CD14-positive monocyte (primary cell): ENCODE measurements around the gene KRTAP22-2. TPM values are rescaled to one million over a fixed set of nuclear protein-coding genes. Genes with fewer than 3 reads are reported as not detected.

Experiments
- DNase-seq, 3 donors: peaks; one replicate each; pipeline ENCODE4 v3.0.0-alpha.2; 2011 to 2022
- H2AFZ ChIP-seq: 2 replicates; pipeline ENCODE4 v1.6.0; 2012; ENCODE audit warnings: mild to moderate bottlenecking, low read depth, low read length, inconsistent platforms; ENCODE audit not compliant: insufficient read depth, poor library complexity, severe bottlenecking
- H3K27ac ChIP-seq, 2 donors: 1 replicate in 1 of 2; 2 replicates in 1 of 2; pipeline ENCODE4 v1.5.1; 2012 to 2013; ENCODE audit warnings: low read length in 2 of 2, control low read depth in 1 of 2, inconsistent platforms in 1 of 2, low read depth in 1 of 2, mild to moderate bottlenecking in 1 of 2
- H3K27me3 ChIP-seq, 2 donors: one replicate each; pipeline versions ENCODE4 v1.6.0 to v1.6.1; 2011 to 2013; ENCODE audit warnings: low read length in 2 of 2; ENCODE audit not compliant: control insufficient read depth in 2 of 2, insufficient read depth in 2 of 2
- H3K36me3 ChIP-seq, 2 donors: replicated peaks in 1 of 2; 1 replicate in 1 of 2; 2 replicates in 1 of 2; pipeline versions ENCODE4 v1.5.1 to v1.6.1; 2012 to 2013; ENCODE audit warnings: low read length in 2 of 2, control low read depth in 1 of 2, inconsistent platforms in 1 of 2, mild to moderate bottlenecking in 1 of 2; ENCODE audit not compliant: insufficient read depth in 2 of 2, control insufficient read depth in 1 of 2
- H3K4me1 ChIP-seq, 2 donors: 1 replicate in 1 of 2; 2 replicates in 1 of 2; pipeline versions ENCODE4 v1.5.1 to v1.6.1; 2012 to 2013; ENCODE audit warnings: low read length in 2 of 2, control low read depth in 1 of 2, inconsistent platforms in 1 of 2, mild to moderate bottlenecking in 1 of 2, moderate library complexity in 1 of 2; ENCODE audit not compliant: insufficient read depth in 2 of 2, control insufficient read depth in 1 of 2
- H3K4me2 ChIP-seq: replicated peaks from 2 replicates; pipeline ENCODE3; 2012; ENCODE audit warnings: low read length, moderate library complexity, mild to moderate bottlenecking; ENCODE audit not compliant: poor library complexity, severe bottlenecking; ENCODE audit errors: extremely low read depth
- H3K4me3 ChIP-seq, 3 experiments: fragments of 200-600 bp in 1 of 3; sonication (generic) in 1 of 3; replicated peaks in 1 of 3; 1 replicate in 2 of 3; 2 replicates in 1 of 3; pipeline ENCODE4 v1.5.1; 2011 to 2013; ENCODE audit warnings: low read length in 3 of 3, mild to moderate bottlenecking in 3 of 3, control low read depth in 2 of 3, low read depth in 2 of 3, inconsistent platforms in 1 of 3, moderate library complexity in 1 of 3
- H3K79me2 ChIP-seq: 2 replicates; pipeline ENCODE4 v1.6.0; 2012; ENCODE audit warnings: mild to moderate bottlenecking, control low read depth, inconsistent platforms, low read length, moderate library complexity; ENCODE audit not compliant: insufficient read depth
- H3K9ac ChIP-seq: 2 replicates; pipeline ENCODE4 v1.6.0; 2017; ENCODE audit warnings: low read length, mild to moderate bottlenecking; ENCODE audit not compliant: insufficient read depth, poor library complexity, severe bottlenecking
- H3K9me3 ChIP-seq, 2 donors: replicated peaks in 1 of 2; 1 replicate in 1 of 2; 2 replicates in 1 of 2; pipeline versions ENCODE4 v1.5.1 to v1.6.1; 2012 to 2013; ENCODE audit warnings: low read length in 2 of 2, control low read depth in 1 of 2; ENCODE audit not compliant: control insufficient read depth in 1 of 2, insufficient read depth in 1 of 2
- H4K20me1 ChIP-seq: 2 replicates; pipeline ENCODE4 v1.6.0; 2012; ENCODE audit warnings: mild to moderate bottlenecking, low read length, control low read depth, moderate library complexity; ENCODE audit not compliant: insufficient read depth
- H3K27ac Mint-ChIP-seq, 7 donors: one replicate each; pipeline ENCODE4 v1.8.0; 2020; ENCODE audit warnings: mild to moderate bottlenecking in 7 of 7, mixed read lengths in 7 of 7, moderate library complexity in 6 of 7, inconsistent platforms in 2 of 7
- H3K27me3 Mint-ChIP-seq, 3 donors: one replicate each; pipeline ENCODE4 v1.8.0; 2021 to 2022; ENCODE audit warnings: low read depth in 3 of 3, mild to moderate bottlenecking in 3 of 3, mixed read lengths in 3 of 3, moderate library complexity in 3 of 3, inconsistent platforms in 1 of 3
- H3K36me3 Mint-ChIP-seq, 2 donors: one replicate each; pipeline ENCODE4 v1.8.0; 2020; ENCODE audit warnings: mixed read lengths in 2 of 2, inconsistent platforms in 1 of 2, mild to moderate bottlenecking in 1 of 2
- H3K4me1 Mint-ChIP-seq: one replicate; pipeline ENCODE4 v1.8.0; 2020; ENCODE audit warnings: mild to moderate bottlenecking, mixed read lengths
- H3K4me3 Mint-ChIP-seq, 2 donors: one replicate each; pipeline ENCODE4 v1.8.0; 2020; ENCODE audit warnings: mild to moderate bottlenecking in 2 of 2, mixed read lengths in 2 of 2, moderate library complexity in 1 of 2
- H3K9me3 Mint-ChIP-seq, 7 donors: one replicate each; pipeline ENCODE4 v1.8.0; 2020 to 2022; ENCODE audit warnings: mixed read lengths in 7 of 7, mild to moderate bottlenecking in 6 of 7, moderate library complexity in 6 of 7, inconsistent platforms in 2 of 7
- WGBS: methylation state at CpG from one replicate; pipeline ENCODE4 v1.1.5; 2013; ENCODE audit warnings: missing lambda C conversion rate; ENCODE audit not compliant: insufficient coverage; 5-methylcytosine and 5-hydroxymethylcytosine counted together
- intact Hi-C, 2 donors: fragments of 100-400 bp; cut with micrococcal nuclease; formaldehyde crosslinking; loops; one replicate each; pipeline versions ENCODE4 v1.15.0 to v1.15.1; 2023
- polyA plus RNA-seq, 3 donors: library from polyadenylated mRNA; depleted of rRNA in 1 of 3; unstranded in 2 of 3; stranded (reverse) in 1 of 3; fragments of 300-500 nt in 2 of 3; fragments of >200 nt in 1 of 3; fragmentation: Illumina TruSeq in 2 of 3; gene quantifications; 1 replicate in 2 of 3; 2 replicates in 1 of 3; pipeline ENCODE4 v1.2.3, GENCODE V29; 2012 to 2021
- TF ChIP-seq, protein P1 (sequence below): fragments of 200-600 bp; IDR thresholded peaks from one replicate; pipeline ENCODE4 v1.8.0; 2022; ENCODE audit warnings: antibody characterized with exemption, mild to moderate bottlenecking

The KRTAP22-2 gene
- polyA plus RNA-seq, 3 donors = not detected

DNA sequence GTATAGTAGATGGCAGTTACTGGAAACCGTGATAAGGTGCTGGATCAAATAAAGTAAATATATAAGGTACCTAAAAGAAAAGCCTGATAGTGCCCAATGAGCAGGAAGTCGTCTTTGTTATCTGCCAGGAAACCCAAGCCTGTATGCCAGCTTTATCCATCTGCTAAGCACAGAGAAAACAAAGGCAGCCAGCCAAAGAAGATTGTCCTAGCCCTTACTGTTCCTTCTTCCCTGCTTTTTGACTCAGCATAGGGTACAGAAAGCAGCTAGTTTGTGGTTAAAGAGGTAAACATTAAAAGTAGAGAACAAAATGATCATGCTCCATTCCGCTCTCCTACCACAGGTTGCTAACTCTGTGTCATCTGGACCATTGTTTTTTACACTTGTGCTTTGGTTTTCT lies 10.1 kb downstream of the KRTAP22-2 start:
- 33% methylated on average over 1 of the region's 3 CpGs for WGBS
- H4K20me1 ChIP-seq = no peaks in the 10 kb centered on the region
- H3K79me2 ChIP-seq = no peaks in the 10 kb centered on the region
- H3K27ac ChIP-seq = no peak overlapping the region
- DNase-seq = no peak
- no peak overlapping the region for H3K4me3 ChIP-seq
- Mint-ChIP-seq H3K4me1 (no peaks in the 10 kb centered on the region), H3K27me3 (no peaks in the 10 kb centered on the region), H3K4me3 (no peak overlapping the region), H3K36me3 (no peaks in the 10 kb centered on the region), H3K27ac (no peak overlapping the region), H3K9me3 (peaks cover 0 to 10% (median 3%) of the 10 kb centered on the region in 7 donors)
- peaks cover 3 to 14% of the 10 kb centered on the region in 2 donors for H3K9me3 ChIP-seq
- H3K27me3 ChIP-seq = no peaks in the 10 kb centered on the region
- no peak overlapping the region for H2AFZ ChIP-seq
- intact Hi-C loops = no loop called here
- H3K4me1 ChIP-seq = no peaks in the 10 kb centered on the region
- no peaks in the 10 kb centered on the region for H3K36me3 ChIP-seq
- no peak overlapping the region for H3K9ac ChIP-seq
- TF ChIP-seq, protein P1, sequence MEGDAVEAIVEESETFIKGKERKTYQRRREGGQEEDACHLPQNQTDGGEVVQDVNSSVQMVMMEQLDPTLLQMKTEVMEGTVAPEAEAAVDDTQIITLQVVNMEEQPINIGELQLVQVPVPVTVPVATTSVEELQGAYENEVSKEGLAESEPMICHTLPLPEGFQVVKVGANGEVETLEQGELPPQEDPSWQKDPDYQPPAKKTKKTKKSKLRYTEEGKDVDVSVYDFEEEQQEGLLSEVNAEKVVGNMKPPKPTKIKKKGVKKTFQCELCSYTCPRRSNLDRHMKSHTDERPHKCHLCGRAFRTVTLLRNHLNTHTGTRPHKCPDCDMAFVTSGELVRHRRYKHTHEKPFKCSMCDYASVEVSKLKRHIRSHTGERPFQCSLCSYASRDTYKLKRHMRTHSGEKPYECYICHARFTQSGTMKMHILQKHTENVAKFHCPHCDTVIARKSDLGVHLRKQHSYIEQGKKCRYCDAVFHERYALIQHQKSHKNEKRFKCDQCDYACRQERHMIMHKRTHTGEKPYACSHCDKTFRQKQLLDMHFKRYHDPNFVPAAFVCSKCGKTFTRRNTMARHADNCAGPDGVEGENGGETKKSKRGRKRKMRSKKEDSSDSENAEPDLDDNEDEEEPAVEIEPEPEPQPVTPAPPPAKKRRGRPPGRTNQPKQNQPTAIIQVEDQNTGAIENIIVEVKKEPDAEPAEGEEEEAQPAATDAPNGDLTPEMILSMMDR = no peak
- H3K4me2 ChIP-seq = no peak overlapping the region

DNA sequence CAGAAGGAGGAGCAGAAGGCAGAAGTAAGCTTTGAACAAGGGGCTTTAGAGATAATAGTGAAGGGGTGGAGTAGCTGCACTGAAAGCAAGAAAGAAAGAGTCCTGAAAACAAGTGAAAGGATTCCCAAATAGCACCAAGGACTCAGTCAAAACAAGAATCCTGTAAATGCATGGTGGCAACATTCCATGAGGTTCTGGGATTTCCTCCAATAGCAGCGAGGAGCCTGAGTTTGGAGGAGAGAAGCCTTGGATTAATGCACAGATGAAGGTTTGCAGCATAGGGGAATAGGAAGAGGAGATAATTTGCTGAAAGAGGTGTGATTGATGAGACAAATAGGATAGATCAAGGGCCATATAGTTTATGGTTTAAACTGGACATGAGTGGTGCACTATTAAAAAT lies 10.9 kb downstream of the KRTAP22-2 start:
- no peak overlapping the region for H3K4me3 ChIP-seq
- H3K4me3 Mint-ChIP-seq = no peak overlapping the region
- H3K9me3 ChIP-seq = peaks cover 0 to 14% of the 10 kb centered on the region in 2 donors
- no peak overlapping the region for H3K27ac Mint-ChIP-seq
- peaks cover 0 to 7% (median 2%) of the 10 kb centered on the region in 7 donors for H3K9me3 Mint-ChIP-seq
- H3K4me1 Mint-ChIP-seq = no peaks in the 10 kb centered on the region
- WGBS = 86% methylated on average over 1 of the region's 1 CpG
- TF ChIP-seq, protein P1 = no peak
- no peak overlapping the region for H3K27ac ChIP-seq
- no peak for DNase-seq
- H3K79me2 ChIP-seq = no peaks in the 10 kb centered on the region
- no peaks in the 10 kb centered on the region for H3K27me3 ChIP-seq
- no peaks in the 10 kb centered on the region for H3K27me3 Mint-ChIP-seq
- H2AFZ ChIP-seq = no peak overlapping the region
- H4K20me1 ChIP-seq = no peaks in the 10 kb centered on the region
- no peaks in the 10 kb centered on the region for H3K36me3 Mint-ChIP-seq
- no peaks in the 10 kb centered on the region for H3K36me3 ChIP-seq
- intact Hi-C loops = no loop called here
- no peak overlapping the region for H3K4me2 ChIP-seq
- H3K9ac ChIP-seq = no peak overlapping the region
- no peaks in the 10 kb centered on the region for H3K4me1 ChIP-seq
